ENCODE results near the gene SNAP47. TPM values are rescaled to one million over a fixed set of nuclear protein-coding genes. Genes with fewer than 3 reads are reported as not detected.
A peak's percentile ranks its signal among the peaks of the same experiment; 100 is the strongest.

Gene SNAP47
- total and polyA plus RNA-seq, 5 donors from 2014 or later = 26.3 to 60.1 (median 50.4) TPM

- H3K36me3 ChIP-seq (ENCODE audit: control insufficient read depth, insufficient read depth, low read length) = no peaks in the 10 kb centered on the region
- Mint-ChIP-seq H3K4me1 (peaks cover 0 to 28% (median 14%) of the 10 kb centered on the region in 4 donors), H3K27me3 (no peaks in the 10 kb centered on the region), H3K4me3 (peak overlapping the region in 3 of 4 donors; percentile 10 to 70 (median 33)), H3K9me3 (no peaks in the 10 kb centered on the region), H3K36me3 (no peaks in the 10 kb centered on the region), H3K27ac (peak overlapping the region in 2 of 3 donors; percentile 3 to 33)
- ATAC-seq (ENCODE audit: low read depth in 2 of 2) (no peak), DNase-seq (no peak)
- no peak overlapping the region for H3K27ac ChIP-seq (ENCODE audit: insufficient read depth, low read length, poor library complexity, severe bottlenecking)
- H3K9me3 ChIP-seq (ENCODE audit: control insufficient read depth in 2 of 2, low read length in 2 of 2) = no peaks in the 10 kb centered on the region
- peaks cover 23% of the 10 kb centered on the region for H3K4me1 ChIP-seq (ENCODE audit: control insufficient read depth, insufficient read depth, low read length, poor library complexity, severe bottlenecking)
- H3K4me3 ChIP-seq (ENCODE audit: low read depth, low read length) = no peak overlapping the region
- H3K27me3 ChIP-seq (ENCODE audit: control insufficient read depth, insufficient read depth, low read length) = no peaks in the 10 kb centered on the region
Measured at GRCh38 chr1:227791425-227792143, 56.3 kb downstream of the SNAP47 start.

- Histone ChIP-seq H3K36me3 (ENCODE audit: control insufficient read depth, insufficient read depth, low read length) (no peaks in the 10 kb centered on the region), H3K27me3 (ENCODE audit: control insufficient read depth, insufficient read depth, low read length) (no peaks in the 10 kb centered on the region), H3K27ac (ENCODE audit: insufficient read depth, low read length, poor library complexity, severe bottlenecking) (no peak overlapping the region), H3K4me1 (ENCODE audit: control insufficient read depth, insufficient read depth, low read length, poor library complexity, severe bottlenecking) (peaks cover 15% of the 10 kb centered on the region), H3K9me3 (ENCODE audit: control insufficient read depth in 2 of 2, low read length in 2 of 2) (no peaks in the 10 kb centered on the region), H3K4me3 (ENCODE audit: low read depth, low read length) (no peak overlapping the region)
- Mint-ChIP-seq H3K36me3 (no peaks in the 10 kb centered on the region), H3K27ac (peak overlapping the region in 2 of 3 donors; percentile 3 to 20), H3K9me3 (no peaks in the 10 kb centered on the region), H3K4me3 (peak overlapping the region in 1 of 4 donors; percentile 70), H3K27me3 (peaks cover under 1% of the 10 kb centered on the region), H3K4me1 (peaks cover 0 to 24% (median 11%) of the 10 kb centered on the region in 4 donors)
- ATAC-seq (ENCODE audit: low read depth in 2 of 2) (no peak), DNase-seq (no peak)
Measured at GRCh38 chr1:227792216-227793078, 57.2 kb downstream of the SNAP47 start.

GRCh38 chr1:227793079-227793947 lies 58.1 kb downstream of the SNAP47 start:
- H3K27me3 Mint-ChIP-seq = peaks cover 7% of the 10 kb centered on the region
- Histone ChIP-seq H3K9me3 (ENCODE audit: control insufficient read depth in 2 of 2, low read length in 2 of 2) (no peaks in the 10 kb centered on the region), H3K4me3 (ENCODE audit: low read depth, low read length) (no peak overlapping the region), H3K27ac (ENCODE audit: insufficient read depth, low read length, poor library complexity, severe bottlenecking) (no peak overlapping the region), H3K4me1 (ENCODE audit: control insufficient read depth, insufficient read depth, low read length, poor library complexity, severe bottlenecking) (peaks cover 12% of the 10 kb centered on the region), H3K27me3 (ENCODE audit: control insufficient read depth, insufficient read depth, low read length) (no peaks in the 10 kb centered on the region), H3K36me3 (ENCODE audit: control insufficient read depth, insufficient read depth, low read length) (no peaks in the 10 kb centered on the region)
- ATAC-seq (ENCODE audit: low read depth in 2 of 2) (no peak), DNase-seq (no peak)
- no peak overlapping the region for H3K4me3 Mint-ChIP-seq
- H3K27ac Mint-ChIP-seq = no peak overlapping the region
- H3K9me3 Mint-ChIP-seq = no peaks in the 10 kb centered on the region
- peaks cover 0 to 21% (median 10%) of the 10 kb centered on the region in 4 donors for H3K4me1 Mint-ChIP-seq
- H3K36me3 Mint-ChIP-seq = no peaks in the 10 kb centered on the region

GRCh38 chr1:227793948-227794816 lies 58.9 kb downstream of the SNAP47 start:
- Histone ChIP-seq H3K27me3 (ENCODE audit: control insufficient read depth, insufficient read depth, low read length) (no peaks in the 10 kb centered on the region), H3K4me1 (ENCODE audit: control insufficient read depth, insufficient read depth, low read length, poor library complexity, severe bottlenecking) (peaks cover 6% of the 10 kb centered on the region), H3K4me3 (ENCODE audit: low read depth, low read length) (no peak overlapping the region), H3K9me3 (ENCODE audit: control insufficient read depth in 2 of 2, low read length in 2 of 2) (no peaks in the 10 kb centered on the region), H3K36me3 (ENCODE audit: control insufficient read depth, insufficient read depth, low read length) (no peaks in the 10 kb centered on the region), H3K27ac (ENCODE audit: insufficient read depth, low read length, poor library complexity, severe bottlenecking) (no peak overlapping the region)
- DNase-seq (no peak), ATAC-seq (ENCODE audit: low read depth in 2 of 2) (no peak)
- H3K27me3 Mint-ChIP-seq = peaks cover 7% of the 10 kb centered on the region
- peaks cover 0 to 18% (median 7%) of the 10 kb centered on the region in 4 donors for H3K4me1 Mint-ChIP-seq
- H3K9me3 Mint-ChIP-seq = no peaks in the 10 kb centered on the region
- no peak overlapping the region for H3K27ac Mint-ChIP-seq
- H3K4me3 Mint-ChIP-seq = no peak overlapping the region
- H3K36me3 Mint-ChIP-seq = no peaks in the 10 kb centered on the region

- Mint-ChIP-seq H3K4me1 (peaks cover 0 to 15% (median 5%) of the 10 kb centered on the region in 4 donors), H3K27ac (no peak overlapping the region), H3K36me3 (no peaks in the 10 kb centered on the region), H3K4me3 (no peak overlapping the region), H3K27me3 (peaks cover 7% of the 10 kb centered on the region), H3K9me3 (peaks cover 0 to under 1% (median 0%) of the 10 kb centered on the region in 7 donors)
- DNase-seq (no peak), ATAC-seq (ENCODE audit: low read depth in 2 of 2) (no peak)
- no peaks in the 10 kb centered on the region for H3K36me3 ChIP-seq (ENCODE audit: control insufficient read depth, insufficient read depth, low read length)
- H3K9me3 ChIP-seq (ENCODE audit: control insufficient read depth in 2 of 2, low read length in 2 of 2) = no peaks in the 10 kb centered on the region
- H3K4me3 ChIP-seq (ENCODE audit: low read depth, low read length) = no peak overlapping the region
- H3K27ac ChIP-seq (ENCODE audit: insufficient read depth, low read length, poor library complexity, severe bottlenecking) = no peak overlapping the region
- no peaks in the 10 kb centered on the region for H3K4me1 ChIP-seq (ENCODE audit: control insufficient read depth, insufficient read depth, low read length, poor library complexity, severe bottlenecking)
- H3K27me3 ChIP-seq (ENCODE audit: control insufficient read depth, insufficient read depth, low read length) = no peaks in the 10 kb centered on the region
Measured at GRCh38 chr1:227794817-227795192, 59.6 kb downstream of the SNAP47 start.

GRCh38 chr1:227795732-227796131 lies 60.5 kb downstream of the SNAP47 start:
- Mint-ChIP-seq H3K27me3 (peaks cover 7% of the 10 kb centered on the region), H3K4me3 (no peak overlapping the region), H3K9me3 (peaks cover 0 to 1% (median 0%) of the 10 kb centered on the region in 7 donors), H3K36me3 (no peaks in the 10 kb centered on the region), H3K4me1 (peaks cover 0 to 7% (median 4%) of the 10 kb centered on the region in 4 donors), H3K27ac (no peak overlapping the region)
- Histone ChIP-seq H3K4me3 (ENCODE audit: low read depth, low read length) (no peak overlapping the region), H3K27ac (ENCODE audit: insufficient read depth, low read length, poor library complexity, severe bottlenecking) (no peak overlapping the region), H3K9me3 (ENCODE audit: control insufficient read depth in 2 of 2, low read length in 2 of 2) (no peaks in the 10 kb centered on the region), H3K27me3 (ENCODE audit: control insufficient read depth, insufficient read depth, low read length) (peaks cover 1% of the 10 kb centered on the region), H3K4me1 (ENCODE audit: control insufficient read depth, insufficient read depth, low read length, poor library complexity, severe bottlenecking) (no peaks in the 10 kb centered on the region), H3K36me3 (ENCODE audit: control insufficient read depth, insufficient read depth, low read length) (no peaks in the 10 kb centered on the region)
- ATAC-seq (ENCODE audit: low read depth in 2 of 2) (no peak), DNase-seq (no peak)
